Measurements from ENCODE around the gene ABHD16A.

Gene ABHD16A

GRCh38 chr6:31715022-31715958, 12.2 kb upstream of the ABHD16A start, which contains the start of gene LY6G6D:
Gene LY6G6D (plus strand): TSS chr6:31715348. CDS start chr6:31715356, 8 bp downstream.
- Histone ChIP-seq H2AFZ (ENCODE audit: low read depth, low read length) (no peak within 1 kb of the TSS), H3K14ac (ENCODE audit: low read length in 2 of 2) (no peak within 1 kb of the TSS), H4K91ac (ENCODE audit: low read length) (no peak within 1 kb of the TSS), H3K27ac (ENCODE audit: low read length, poor library complexity, severe bottlenecking) (no peak within 1 kb of the TSS), H3K4ac (ENCODE audit: low read depth in 1 of 2, low read length in 2 of 2) (no peak within 1 kb of the TSS), H3K9me3 (ENCODE audit: control insufficient read depth, low read length) (no peaks in the 10 kb centered on the region), H4K8ac (ENCODE audit: low read length) (peak within 1 kb of the TSS; percentile 84), H3K27me3 (ENCODE audit: control insufficient read depth in 1 of 2, insufficient read depth in 1 of 2, low read length in 2 of 2) (peaks cover 35 to 38% of the 10 kb centered on the region in 2 experiments), H2BK12ac (ENCODE audit: low read length in 2 of 2) (peak within 1 kb of the TSS in 1 of 2 experiments; percentile 15), H2BK5ac (ENCODE audit: low read depth, low read length, poor library complexity, severe bottlenecking) (no peak within 1 kb of the TSS), H3K79me1 (replicated peaks; ENCODE audit: low read length, poor library complexity, severe bottlenecking) (no peaks in the 10 kb centered on the region), H3K4me2 (ENCODE audit: low read length, poor library complexity, severe bottlenecking) (no peak within 1 kb of the TSS), H3K18ac (ENCODE audit: low read depth in 1 of 2, low read length in 2 of 2) (no peak within 1 kb of the TSS), H3K4me1 (ENCODE audit: control insufficient read depth, insufficient read depth, low read depth, low read length) (peaks cover 4% of the 10 kb centered on the region), H3K9ac (ENCODE audit: low read length) (no peak within 1 kb of the TSS), H3K36me3 (ENCODE audit: control insufficient read depth in 1 of 2, insufficient read depth in 2 of 2, low read depth in 1 of 2, low read length in 2 of 2) (peaks cover 0 to 3% of the 10 kb centered on the region in 2 experiments), H3K4me3 (ENCODE audit: insufficient read depth in 1 of 2, low read depth in 1 of 2, low read length in 2 of 2) (no peak within 1 kb of the TSS), H3K23ac (ENCODE audit: low read length in 2 of 2) (no peak within 1 kb of the TSS), H2BK120ac (ENCODE audit: low read depth, low read length) (no peak within 1 kb of the TSS), H2BK15ac (ENCODE audit: low read depth, poor library complexity, severe bottlenecking) (no peak within 1 kb of the TSS), H2AK5ac (ENCODE audit: low read length, severe bottlenecking) (no peak within 1 kb of the TSS)
- WGBS = 59% methylated on average over 15 of the region's 16 CpGs
- no peak for DNase-seq

GRCh38 chr6:31713991-31714684, 11.0 kb upstream of the ABHD16A start:
- H3K4me3 ChIP-seq (ENCODE audit: insufficient read depth in 1 of 2, low read depth in 1 of 2, low read length in 2 of 2) = no peak overlapping the region
- DNase-seq = no peak
- no peak overlapping the region for H3K9ac ChIP-seq (ENCODE audit: low read length)

GRCh38 chr6:31713465-31713864, 10.3 kb upstream of the ABHD16A start:
- H2BK15ac ChIP-seq (ENCODE audit: low read depth, poor library complexity, severe bottlenecking) = no peak overlapping the region
- H3K14ac ChIP-seq (ENCODE audit: low read length in 2 of 2) = no peak overlapping the region
- H4K8ac ChIP-seq (ENCODE audit: low read length) = no peak overlapping the region
- no peak overlapping the region for H2AFZ ChIP-seq (ENCODE audit: low read depth, low read length)
- H3K23ac ChIP-seq (ENCODE audit: low read length in 2 of 2) = no peak overlapping the region
- no peak overlapping the region for H3K9ac ChIP-seq (ENCODE audit: low read length)
- peaks cover 4% of the 10 kb centered on the region for H3K4me1 ChIP-seq (ENCODE audit: control insufficient read depth, insufficient read depth, low read depth, low read length)
- H2BK5ac ChIP-seq (ENCODE audit: low read depth, low read length, poor library complexity, severe bottlenecking) = no peak overlapping the region
- no peaks in the 10 kb centered on the region for H3K79me1 ChIP-seq (replicated peaks; ENCODE audit: low read length, poor library complexity, severe bottlenecking)
- no peak overlapping the region for H3K4ac ChIP-seq (ENCODE audit: low read depth in 1 of 2, low read length in 2 of 2)
- H4K91ac ChIP-seq (ENCODE audit: low read length) = no peak overlapping the region
- no peaks in the 10 kb centered on the region for H3K9me3 ChIP-seq (ENCODE audit: control insufficient read depth, low read length)
- peaks cover 38 to 41% of the 10 kb centered on the region in 2 experiments for H3K27me3 ChIP-seq (ENCODE audit: control insufficient read depth in 1 of 2, insufficient read depth in 1 of 2, low read length in 2 of 2)
- WGBS = 47% methylated on average over 4 of the region's 4 CpGs
- H3K36me3 ChIP-seq (ENCODE audit: control insufficient read depth in 1 of 2, insufficient read depth in 2 of 2, low read depth in 1 of 2, low read length in 2 of 2) = peaks cover 0 to 3% of the 10 kb centered on the region in 2 experiments
- no peak overlapping the region for H2AK5ac ChIP-seq (ENCODE audit: low read length, severe bottlenecking)
- no peak overlapping the region for H3K4me2 ChIP-seq (ENCODE audit: low read length, poor library complexity, severe bottlenecking)
- H3K4me3 ChIP-seq (ENCODE audit: insufficient read depth in 1 of 2, low read depth in 1 of 2, low read length in 2 of 2) = no peak overlapping the region
- no peak overlapping the region for H3K18ac ChIP-seq (ENCODE audit: low read depth in 1 of 2, low read length in 2 of 2)
- no peak overlapping the region for H2BK120ac ChIP-seq (ENCODE audit: low read depth, low read length)
- no peak for DNase-seq
- H2BK12ac ChIP-seq (ENCODE audit: low read length in 2 of 2) = no peak overlapping the region
- H3K27ac ChIP-seq (ENCODE audit: low read length, poor library complexity, severe bottlenecking) = no peak overlapping the region

More at GRCh38 chr6:31713991-31714684, 11.0 kb upstream of the ABHD16A start:
- H3K9me3 ChIP-seq (ENCODE audit: control insufficient read depth, low read length) = no peaks in the 10 kb centered on the region
- H2BK15ac ChIP-seq (ENCODE audit: low read depth, poor library complexity, severe bottlenecking) = no peak overlapping the region
- H3K79me1 ChIP-seq (replicated peaks; ENCODE audit: low read length, poor library complexity, severe bottlenecking) = no peaks in the 10 kb centered on the region
- H3K4ac ChIP-seq (ENCODE audit: low read depth in 1 of 2, low read length in 2 of 2) = peak overlapping the region in 1 of 2 experiments; percentile 43
- peak overlapping the region; percentile 78 for H2AFZ ChIP-seq (ENCODE audit: low read depth, low read length)
- no peak overlapping the region for H4K91ac ChIP-seq (ENCODE audit: low read length)
- H3K27me3 ChIP-seq (ENCODE audit: control insufficient read depth in 1 of 2, insufficient read depth in 1 of 2, low read length in 2 of 2) = peaks cover 38 to 41% of the 10 kb centered on the region in 2 experiments
- H2BK120ac ChIP-seq (ENCODE audit: low read depth, low read length) = no peak overlapping the region
- H2AK5ac ChIP-seq (ENCODE audit: low read length, severe bottlenecking) = no peak overlapping the region
- no peak overlapping the region for H3K14ac ChIP-seq (ENCODE audit: low read length in 2 of 2)
- H3K36me3 ChIP-seq (ENCODE audit: control insufficient read depth in 1 of 2, insufficient read depth in 2 of 2, low read depth in 1 of 2, low read length in 2 of 2) = peaks cover 0 to 3% of the 10 kb centered on the region in 2 experiments
- 25% methylated on average over 5 of the region's 5 CpGs for WGBS
- H3K4me1 ChIP-seq (ENCODE audit: control insufficient read depth, insufficient read depth, low read depth, low read length) = peaks cover 4% of the 10 kb centered on the region
- no peak overlapping the region for H2BK5ac ChIP-seq (ENCODE audit: low read depth, low read length, poor library complexity, severe bottlenecking)
- no peak overlapping the region for H3K27ac ChIP-seq (ENCODE audit: low read length, poor library complexity, severe bottlenecking)
- peak overlapping the region; percentile 84 for H4K8ac ChIP-seq (ENCODE audit: low read length)
- peak overlapping the region in 1 of 2 experiments; percentile 14 for H3K23ac ChIP-seq (ENCODE audit: low read length in 2 of 2)
- no peak overlapping the region for H3K4me2 ChIP-seq (ENCODE audit: low read length, poor library complexity, severe bottlenecking)
- H2BK12ac ChIP-seq (ENCODE audit: low read length in 2 of 2) = peak overlapping the region in 1 of 2 experiments; percentile 15
- H3K18ac ChIP-seq (ENCODE audit: low read depth in 1 of 2, low read length in 2 of 2) = peak overlapping the region in 1 of 2 experiments; percentile 50

- H3K14ac ChIP-seq (ENCODE audit: low read length in 2 of 2) = no peak overlapping the region
- no peak overlapping the region for H3K27ac ChIP-seq (ENCODE audit: low read length, poor library complexity, severe bottlenecking)
- peaks cover 38 to 41% of the 10 kb centered on the region in 2 experiments for H3K27me3 ChIP-seq (ENCODE audit: control insufficient read depth in 1 of 2, insufficient read depth in 1 of 2, low read length in 2 of 2)
- no peak overlapping the region for H2BK12ac ChIP-seq (ENCODE audit: low read length in 2 of 2)
- no peak overlapping the region for H2BK15ac ChIP-seq (ENCODE audit: low read depth, poor library complexity, severe bottlenecking)
- H3K36me3 ChIP-seq (ENCODE audit: control insufficient read depth in 1 of 2, insufficient read depth in 2 of 2, low read depth in 1 of 2, low read length in 2 of 2) = peaks cover 0 to 3% of the 10 kb centered on the region in 2 experiments
- no peak overlapping the region for H4K8ac ChIP-seq (ENCODE audit: low read length)
- no peak for DNase-seq
- WGBS = 93% methylated on average over 8 of the region's 8 CpGs
- H3K23ac ChIP-seq (ENCODE audit: low read length in 2 of 2) = no peak overlapping the region
- no peaks in the 10 kb centered on the region for H3K79me1 ChIP-seq (replicated peaks; ENCODE audit: low read length, poor library complexity, severe bottlenecking)
- no peak overlapping the region for H2AFZ ChIP-seq (ENCODE audit: low read depth, low read length)
- H2BK120ac ChIP-seq (ENCODE audit: low read depth, low read length) = no peak overlapping the region
- no peak overlapping the region for H3K18ac ChIP-seq (ENCODE audit: low read depth in 1 of 2, low read length in 2 of 2)
- no peak overlapping the region for H4K91ac ChIP-seq (ENCODE audit: low read length)
- H3K4me1 ChIP-seq (ENCODE audit: control insufficient read depth, insufficient read depth, low read depth, low read length) = peaks cover 4% of the 10 kb centered on the region
- H2BK5ac ChIP-seq (ENCODE audit: low read depth, low read length, poor library complexity, severe bottlenecking) = no peak overlapping the region
- H3K9me3 ChIP-seq (ENCODE audit: control insufficient read depth, low read length) = no peaks in the 10 kb centered on the region
- no peak overlapping the region for H3K4me2 ChIP-seq (ENCODE audit: low read length, poor library complexity, severe bottlenecking)
- H3K4me3 ChIP-seq (ENCODE audit: insufficient read depth in 1 of 2, low read depth in 1 of 2, low read length in 2 of 2) = no peak overlapping the region
- no peak overlapping the region for H3K4ac ChIP-seq (ENCODE audit: low read depth in 1 of 2, low read length in 2 of 2)
- H3K9ac ChIP-seq (ENCODE audit: low read length) = no peak overlapping the region
- no peak overlapping the region for H2AK5ac ChIP-seq (ENCODE audit: low read length, severe bottlenecking)
These were observed 9.2 kb upstream of the ABHD16A start for GRCh38 chr6:31712296-31712695.

Measured in mesenchymal stem cell (in vitro differentiated cells and primary cell).